Left lung (tissue), 10 donors: ENCODE data around the gene TIMM50. TPM values are rescaled to one million over a fixed set of nuclear protein-coding genes. Genes with fewer than 3 reads are reported as not detected.
"Not testable (repeated sequence)": the region's sequence is repeated elsewhere in the genome, so short reads cannot be mapped to it uniquely, and the experiment has no call there.

Experiments used
- ATAC-seq: fragments of 200-7000 bp; cut with Tn5 transposase; one replicate; pipeline ENCODE4 v1.9.1; 2020; ENCODE audit warnings: moderate library complexity
- DNase-seq, 4 donors: peaks; one replicate each; pipeline ENCODE4 v3.0.0-alpha.2; 2013 to 2020
- H3K27ac ChIP-seq, 2 donors: fragments of 200-600 bp; sonication (generic) in 1 of 2; one replicate each; pipeline versions ENCODE4 v1.5.0 to v1.8.0; 2020 to 2021
- H3K27me3 ChIP-seq, 2 donors: fragments of 200-600 bp; sonication (generic) in 1 of 2; one replicate each; pipeline versions ENCODE4 v1.5.0 to v1.8.0; 2020 to 2021
- H3K36me3 ChIP-seq, 2 donors: fragments of 200-600 bp; sonication (generic) in 1 of 2; one replicate each; pipeline versions ENCODE4 v1.5.0 to v1.8.0; 2020 to 2021
- H3K4me1 ChIP-seq, 2 donors: fragments of 200-600 bp; one replicate each; pipeline ENCODE4 v1.8.0; 2021
- H3K4me3 ChIP-seq, 2 donors: fragments of 200-600 bp; sonication (generic) in 1 of 2; one replicate each; pipeline versions ENCODE4 v1.5.0 to v1.8.0; 2020 to 2021; ENCODE audit warnings: mild to moderate bottlenecking in 1 of 2
- H3K9me3 ChIP-seq, 2 donors: fragments of 200-600 bp; sonication (generic) in 1 of 2; one replicate each; pipeline versions ENCODE4 v1.5.0 to v1.8.0; 2020 to 2021
- intact Hi-C, 2 donors: fragments of 100-400 bp; cut with DNase I; formaldehyde crosslinking; loops; one replicate each; pipeline versions ENCODE4 v1.11.2 to v1.14.2; 2022
- polyA plus RNA-seq, 6 donors: library from polyadenylated mRNA; unstranded; fragments of 120-200 nt; gene quantifications; one replicate each; pipeline ENCODE4 v1.2.1, GENCODE V29; 2013; ENCODE audit not compliant: insufficient read length in 6 of 6
- total RNA-seq, 2 donors: library from RNA; stranded (reverse); fragmentation: NEBNext Ultra II Directional; extraction: Animal tissue kit (Norgen Biotek cat#: 25700); gene quantifications; one replicate each; pipeline ENCODE4 v1.2.1, GENCODE V29; 2021
- TF ChIP-seq, protein P1 (sequence below), 2 donors: fragments of 200-600 bp; sonication (generic) in 1 of 2; IDR thresholded peaks; one replicate each; pipeline versions ENCODE4 v1.5.0 to v1.8.0; 2021; ENCODE audit warnings: antibody characterized with exemption in 2 of 2
- donor health status: DM: no; HTN: yes; CAD: no.
- donor health status: DM: no; HTN: no; CAD: no.

Gene TIMM50
- total and polyA plus RNA-seq, 8 donors = 46.0 to 76.0 (median 68.4) TPM

DNA sequence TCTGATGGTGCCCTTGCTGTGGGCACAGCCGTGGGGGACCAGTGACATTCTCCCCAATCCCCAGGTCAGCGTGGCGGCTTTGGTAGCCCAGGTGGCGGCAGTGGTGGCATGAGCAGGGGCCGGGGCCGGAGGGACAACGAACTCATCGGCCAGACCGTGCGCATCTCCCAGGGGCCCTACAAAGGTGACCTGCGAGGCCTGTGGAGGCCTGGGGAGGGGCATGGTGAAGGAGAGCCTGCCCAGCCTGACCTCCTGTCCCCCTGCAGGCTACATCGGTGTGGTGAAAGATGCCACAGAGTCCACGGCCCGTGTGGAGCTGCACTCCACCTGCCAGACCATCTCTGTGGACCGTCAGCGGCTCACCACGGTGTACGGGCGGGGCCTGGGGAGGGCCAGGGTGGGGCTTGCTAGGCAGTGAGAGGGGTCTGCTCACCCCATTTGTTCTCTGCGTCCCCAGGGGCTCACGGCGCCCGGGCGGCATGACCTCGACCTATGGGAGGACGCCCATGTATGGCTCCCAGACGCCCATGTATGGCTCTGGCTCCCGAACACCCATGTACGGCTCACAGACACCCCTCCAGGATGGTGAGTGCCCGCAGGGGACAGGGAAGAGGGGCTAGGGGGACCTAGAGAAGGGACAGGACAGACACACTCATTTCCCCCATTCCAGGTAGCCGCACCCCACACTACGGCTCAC, 7.7 kb upstream of the TIMM50 start:
- TF ChIP-seq, protein P1, sequence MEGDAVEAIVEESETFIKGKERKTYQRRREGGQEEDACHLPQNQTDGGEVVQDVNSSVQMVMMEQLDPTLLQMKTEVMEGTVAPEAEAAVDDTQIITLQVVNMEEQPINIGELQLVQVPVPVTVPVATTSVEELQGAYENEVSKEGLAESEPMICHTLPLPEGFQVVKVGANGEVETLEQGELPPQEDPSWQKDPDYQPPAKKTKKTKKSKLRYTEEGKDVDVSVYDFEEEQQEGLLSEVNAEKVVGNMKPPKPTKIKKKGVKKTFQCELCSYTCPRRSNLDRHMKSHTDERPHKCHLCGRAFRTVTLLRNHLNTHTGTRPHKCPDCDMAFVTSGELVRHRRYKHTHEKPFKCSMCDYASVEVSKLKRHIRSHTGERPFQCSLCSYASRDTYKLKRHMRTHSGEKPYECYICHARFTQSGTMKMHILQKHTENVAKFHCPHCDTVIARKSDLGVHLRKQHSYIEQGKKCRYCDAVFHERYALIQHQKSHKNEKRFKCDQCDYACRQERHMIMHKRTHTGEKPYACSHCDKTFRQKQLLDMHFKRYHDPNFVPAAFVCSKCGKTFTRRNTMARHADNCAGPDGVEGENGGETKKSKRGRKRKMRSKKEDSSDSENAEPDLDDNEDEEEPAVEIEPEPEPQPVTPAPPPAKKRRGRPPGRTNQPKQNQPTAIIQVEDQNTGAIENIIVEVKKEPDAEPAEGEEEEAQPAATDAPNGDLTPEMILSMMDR (IDR thresholded peaks at IDR 0.05) = no peak
- Histone ChIP-seq H3K4me1 (no peaks in the 10 kb centered on the region), H3K9me3 (no peaks in the 10 kb centered on the region), H3K4me3 (no peak overlapping the region), H3K36me3 (peaks cover 3 to 95% of the 10 kb centered on the region in 2 donors), H3K27me3 (no peaks in the 10 kb centered on the region), H3K27ac (no peak overlapping the region)
- ATAC-seq (no peak), DNase-seq (peak in 1 of 4 donors; percentile 79)
- intact Hi-C loops = loop anchor here in 1 of 2 donors (10.0 kb wide), 1 partner anchor 62 kb away; the partner anchor contains the start of gene EID2B

DNA sequence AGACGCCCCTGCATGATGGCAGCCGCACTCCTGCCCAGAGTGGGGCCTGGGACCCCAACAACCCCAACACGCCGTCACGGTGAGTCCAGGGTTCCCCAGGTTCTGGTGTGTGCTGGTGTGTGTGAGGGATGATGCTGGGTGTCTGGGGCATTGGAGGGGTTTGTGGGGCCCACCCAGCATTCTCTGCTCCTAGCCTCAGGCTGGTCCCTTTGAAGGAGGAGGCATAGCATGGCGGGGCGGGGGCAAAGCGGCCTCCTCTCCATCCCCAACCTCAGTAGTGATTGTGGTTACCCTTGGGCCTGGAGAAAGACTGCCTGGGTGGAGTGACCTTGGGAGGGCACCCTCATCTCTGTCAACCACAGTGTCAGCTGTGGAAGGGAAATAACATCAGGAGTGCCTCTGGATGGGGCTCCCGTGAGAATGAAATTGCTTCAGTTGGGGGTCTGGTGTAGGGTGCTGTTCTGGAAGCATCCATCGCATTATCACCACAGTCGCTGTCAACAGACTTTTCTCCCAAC, 7.1 kb upstream of the TIMM50 start:
- H3K4me3 ChIP-seq = no peak overlapping the region
- no peaks in the 10 kb centered on the region for H3K4me1 ChIP-seq
- peak in 1 of 4 donors; percentile 60 for DNase-seq
- H3K36me3 ChIP-seq = peaks cover 3 to 89% of the 10 kb centered on the region in 2 donors
- H3K27ac ChIP-seq = no peak overlapping the region
- no peak for ATAC-seq
- intact Hi-C loops = loop anchor here in 1 of 2 donors (10.0 kb wide), 1 partner anchor 61 kb away; the partner anchor contains the start of gene EID2B
- TF ChIP-seq, protein P1 (IDR thresholded peaks at IDR 0.05) = no peak
- H3K27me3 ChIP-seq = no peaks in the 10 kb centered on the region
- H3K9me3 ChIP-seq = no peaks in the 10 kb centered on the region

DNA sequence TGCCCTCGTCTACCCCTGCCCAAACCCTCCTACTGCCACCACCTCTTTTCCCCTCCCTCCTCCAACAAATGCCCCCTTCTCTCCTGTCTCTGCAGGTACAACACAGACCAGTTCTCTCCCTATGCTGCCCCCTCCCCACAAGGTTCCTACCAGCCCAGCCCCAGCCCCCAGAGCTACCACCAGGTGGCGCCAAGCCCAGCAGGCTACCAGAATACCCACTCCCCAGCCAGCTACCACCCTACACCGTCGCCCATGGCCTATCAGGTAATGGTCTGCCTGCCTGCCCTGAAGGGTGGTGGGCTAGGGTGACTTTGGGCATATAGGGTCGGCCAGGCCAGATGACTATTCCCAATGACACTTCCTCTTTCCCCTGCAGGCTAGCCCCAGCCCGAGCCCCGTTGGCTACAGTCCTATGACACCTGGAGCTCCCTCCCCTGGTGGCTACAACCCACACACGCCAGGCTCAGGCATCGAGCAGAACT, 6.5 kb upstream of the TIMM50 start:
- peaks cover 0 to under 1% of the 10 kb centered on the region in 2 donors for H3K4me1 ChIP-seq
- TF ChIP-seq, protein P1 (IDR thresholded peaks at IDR 0.05) = peak; percentile 55 to 73
- H3K27me3 ChIP-seq = no peaks in the 10 kb centered on the region
- H3K9me3 ChIP-seq = no peaks in the 10 kb centered on the region
- peak; percentile 16 to 92 (median 50) for DNase-seq
- peak; percentile 76 for ATAC-seq
- H3K4me3 ChIP-seq = no peak overlapping the region
- intact Hi-C loops = loop anchor here in 1 of 2 donors (10.0 kb wide), 1 partner anchor 61 kb away; the partner anchor contains the start of gene EID2B
- H3K27ac ChIP-seq = no peak overlapping the region
- H3K36me3 ChIP-seq = peaks cover 3 to 82% of the 10 kb centered on the region in 2 donors

DNA sequence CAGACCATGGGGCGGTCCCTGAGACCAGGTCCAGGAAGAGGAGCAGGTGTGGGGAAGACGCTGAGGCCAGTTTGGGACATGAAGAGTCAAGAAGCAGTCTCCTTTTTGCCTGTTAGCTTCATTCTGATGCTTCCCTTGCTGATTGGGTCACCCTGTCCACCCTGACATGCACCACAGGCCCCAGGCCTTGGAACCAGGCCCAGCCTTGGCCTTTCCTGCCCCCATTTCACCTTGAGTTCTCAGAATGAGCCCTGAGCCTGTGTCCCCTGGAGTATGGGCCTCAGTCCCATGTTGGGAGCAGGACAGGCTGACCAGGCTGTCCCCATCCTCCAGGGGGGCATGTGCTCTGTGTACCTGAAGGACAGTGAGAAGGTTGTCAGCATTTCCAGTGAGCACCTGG, 4.9 kb upstream of the TIMM50 start:
- no peak for DNase-seq
- Histone ChIP-seq H3K4me1 (peaks cover 0 to 13% of the 10 kb centered on the region in 2 donors), H3K27me3 (no peaks in the 10 kb centered on the region), H3K36me3 (peaks cover 3 to 66% of the 10 kb centered on the region in 2 donors), H3K4me3 (no peak overlapping the region), H3K9me3 (no peaks in the 10 kb centered on the region), H3K27ac (no peak overlapping the region)
- intact Hi-C loops = loop anchor here in 1 of 2 donors (10.0 kb wide), 1 partner anchor 59 kb away; the partner anchor contains the start of gene EID2B
- ATAC-seq = no peak
- TF ChIP-seq, protein P1 (IDR thresholded peaks at IDR 0.05) = no peak

DNA sequence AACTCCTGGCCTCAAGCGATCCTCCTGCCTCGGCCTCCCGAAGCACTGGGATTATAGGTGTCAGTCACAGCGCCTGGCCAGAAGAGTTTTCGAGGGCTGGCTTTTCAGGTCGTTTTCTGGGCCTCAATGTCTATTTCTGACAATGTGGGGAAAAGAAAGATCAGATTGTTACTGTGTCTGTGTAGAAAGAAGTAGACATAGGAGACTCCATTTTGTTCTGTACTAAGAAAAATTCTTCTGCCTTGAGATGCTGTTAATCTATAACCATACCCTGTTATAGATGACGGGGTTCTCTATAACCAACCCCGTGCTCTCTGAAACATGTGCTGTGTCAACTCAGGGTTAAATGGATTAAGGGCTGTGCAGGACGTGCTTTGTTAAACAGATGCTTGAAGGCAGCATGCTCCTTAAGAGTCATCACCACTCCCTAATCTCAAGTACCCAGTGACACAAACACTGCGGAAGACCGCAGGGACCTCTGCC, 1.3 kb upstream of the TIMM50 start:
- H3K27me3 ChIP-seq, H3K9me3 ChIP-seq, H3K4me3 ChIP-seq: not testable (repeated sequence)
- Histone ChIP-seq H3K36me3 (peaks cover 2 to 47% of the 10 kb centered on the region in 2 donors), H3K4me1 (peaks cover 10 to 26% of the 10 kb centered on the region in 2 donors), H3K27ac (peak overlapping the region; percentile 78 to 84)
- ATAC-seq = peak; percentile 28
- peak in 2 of 4 donors; percentile 8 to 24 for DNase-seq
- intact Hi-C loops = loop anchor here in 1 of 2 donors (10.0 kb wide), 1 partner anchor 55 kb away; the partner anchor contains the start of gene EID2B
